GM23338 (cell line): Measurements from ENCODE around the gene GSTT2B. TPM values are rescaled to one million over a fixed set of nuclear protein-coding genes. Genes with fewer than 3 reads are reported as not detected.

Experiments
- ATAC-seq: fragments of 200-7000 bp; cut with Tn5 transposase; 3 replicates; pipeline ENCODE4 v1.9.1; 2020
- DNase-seq: peaks from one replicate; pipeline ENCODE4 v3.0.0-alpha.2; 2015; ENCODE audit warnings: low spot score
- H2AFZ ChIP-seq: fragments of 200-600 bp; sonication (generic); 2 replicates; pipeline ENCODE4 v1.8.0; 2016; ENCODE audit warnings: antibody characterized with exemption, mild to moderate bottlenecking, moderate library complexity
- H3F3A ChIP-seq: fragments of 200-600 bp; sonication (generic); replicated peaks from 2 replicates; pipeline ENCODE4 v1.8.0; 2017; ENCODE audit warnings: antibody characterized with exemption, mixed run types, low read depth
- H3K27ac ChIP-seq: fragments of 200-600 bp; sonication (generic); 2 replicates; pipeline ENCODE4 v1.6.1; 2016; ENCODE audit warnings: low read depth
- H3K27me3 ChIP-seq: fragments of 200-600 bp; sonication (generic); 2 replicates; pipeline ENCODE4 v1.8.0; 2016; ENCODE audit warnings: mild to moderate bottlenecking, mixed run types, moderate library complexity; ENCODE audit not compliant: insufficient read depth
- H3K36me3 ChIP-seq: fragments of 200-600 bp; sonication (generic); 2 replicates; pipeline ENCODE4 v1.8.0; 2016; ENCODE audit warnings: mild to moderate bottlenecking; ENCODE audit not compliant: insufficient read depth
- H3K4me1 ChIP-seq: fragments of 200-600 bp; sonication (generic); 2 replicates; pipeline ENCODE4 v1.8.0; 2016; ENCODE audit warnings: mild to moderate bottlenecking, moderate library complexity; ENCODE audit not compliant: insufficient read depth
- H3K4me2 ChIP-seq: fragments of 200-600 bp; sonication (generic); 2 replicates; pipeline ENCODE4 v1.7.1; 2017; ENCODE audit warnings: mixed run types
- H3K4me3 ChIP-seq: fragments of 200-600 bp; sonication (generic); 2 replicates; pipeline ENCODE4 v1.6.1; 2016; ENCODE audit warnings: mixed run types
- H3K79me2 ChIP-seq: fragments of 200-600 bp; sonication (generic); replicated peaks from 2 replicates; pipeline ENCODE4 v1.8.0; 2017; ENCODE audit warnings: mild to moderate bottlenecking; ENCODE audit not compliant: insufficient read depth
- H3K9me2 ChIP-seq: fragments of 200-600 bp; sonication (generic); 2 replicates; pipeline ENCODE4 v1.8.0; 2017; ENCODE audit not compliant: insufficient read depth
- H4K20me1 ChIP-seq: fragments of 200-600 bp; sonication (generic); replicated peaks from 2 replicates; pipeline ENCODE4 v1.8.0; 2017; ENCODE audit warnings: mild to moderate bottlenecking; ENCODE audit not compliant: insufficient read depth
- H3K27ac Mint-ChIP-seq: 2 replicates; pipeline ENCODE4 v1.8.0; 2020; ENCODE audit warnings: inconsistent platforms, mild to moderate bottlenecking, moderate library complexity, mixed read lengths
- H3K27me3 Mint-ChIP-seq: 3 replicates; pipeline ENCODE4 v1.8.0; 2022; ENCODE audit warnings: low read depth, mild to moderate bottlenecking, moderate library complexity, mixed read lengths, inconsistent platforms; ENCODE audit not compliant: insufficient read depth, poor library complexity
- H3K36me3 Mint-ChIP-seq: 3 replicates; pipeline ENCODE4 v1.8.0; 2021; ENCODE audit warnings: low read depth, mild to moderate bottlenecking, inconsistent platforms, moderate library complexity, mixed read lengths
- H3K4me1 Mint-ChIP-seq: 3 replicates; pipeline ENCODE4 v1.8.0; 2020; ENCODE audit warnings: mild to moderate bottlenecking, inconsistent platforms, mixed read lengths
- H3K4me3 Mint-ChIP-seq: 3 replicates; pipeline ENCODE4 v1.8.0; 2021; ENCODE audit warnings: moderate library complexity, mild to moderate bottlenecking, inconsistent platforms, mixed read lengths
- H3K9me3 Mint-ChIP-seq: 3 replicates; pipeline ENCODE4 v1.8.0; 2020; ENCODE audit warnings: moderate library complexity, mild to moderate bottlenecking, inconsistent platforms, mixed read lengths
- CREB1 ChIP-seq: fragments of 250-450 bp; sonication (Bioruptor Pico); IDR thresholded peaks from 2 replicates; pipeline ENCODE4 v1.5.0; 2020; ENCODE audit warnings: low read depth, mild to moderate bottlenecking, moderate library complexity
- CTCF ChIP-seq, 2 experiments: fragments of 200-600 bp in 1 of 2; sonication (generic) in 1 of 2; conservative IDR thresholded peaks; 2 replicates each; pipeline versions ENCODE4 v1.5.1 to v1.6.1; 2016 to 2017; ENCODE audit warnings: antibody characterized with exemption in 2 of 2, low read depth in 2 of 2, mild to moderate bottlenecking in 2 of 2, moderate library complexity in 1 of 2
- ETS1 ChIP-seq: IDR thresholded peaks from 2 replicates; pipeline ENCODE4 v1.6.1; 2016; ENCODE audit warnings: antibody characterized with exemption
- EZH2 ChIP-seq: fragments of 200-600 bp; sonication (generic); IDR thresholded peaks from one replicate; pipeline ENCODE4 v1.8.0; 2017; ENCODE audit warnings: antibody characterized with exemption, mild to moderate bottlenecking, low read depth; ENCODE audit not compliant: unreplicated experiment
- EZH2phosphoT487 ChIP-seq: fragments of 200-600 bp; sonication (generic); IDR thresholded peaks from one replicate; pipeline ENCODE4 v1.8.1; 2018; ENCODE audit warnings: antibody characterized with exemption; ENCODE audit not compliant: unreplicated experiment
- JUNB ChIP-seq: IDR thresholded peaks from one replicate; pipeline ENCODE4 v1.6.1; 2016; ENCODE audit warnings: antibody characterized with exemption; ENCODE audit not compliant: unreplicated experiment
- NANOG ChIP-seq: IDR thresholded peaks from 2 replicates; pipeline ENCODE4 v1.6.1; 2016; ENCODE audit warnings: antibody characterized with exemption, borderline replicate concordance
- POLR2AphosphoS5 ChIP-seq: IDR thresholded peaks from 2 replicates; pipeline ENCODE4 v1.6.1; 2016; ENCODE audit warnings: antibody characterized with exemption, low read depth
- STAT1 ChIP-seq: IDR thresholded peaks from one replicate; pipeline ENCODE4 v1.6.1; 2016; ENCODE audit warnings: antibody characterized with exemption; ENCODE audit not compliant: unreplicated experiment
- ZNF114 ChIP-seq: fragments of 250-450 bp; sonication (Bioruptor Pico); IDR thresholded peaks from 2 replicates; pipeline ENCODE4 v1.5.0; 2020; ENCODE audit warnings: mild to moderate bottlenecking, moderate library complexity
- ZNF331 ChIP-seq: fragments of 250-450 bp; sonication (Bioruptor Pico); IDR thresholded peaks from 2 replicates; pipeline ENCODE4 v1.5.0; 2020; ENCODE audit warnings: low read depth, mild to moderate bottlenecking, moderate library complexity
- ZNF462 ChIP-seq: fragments of 250-450 bp; sonication (Bioruptor Pico); IDR thresholded peaks from 2 replicates; pipeline ENCODE4 v1.5.0; 2020; ENCODE audit warnings: mild to moderate bottlenecking, moderate library complexity
- polyA plus RNA-seq: library from polyadenylated mRNA; unstranded; fragments of >200 nt; fragmentation: Nextera tagmentation; extraction: Ambion mirVana; gene quantifications from 2 replicates; pipeline ENCODE4 v1.2.1, GENCODE V29; 2016
- total RNA-seq: library from RNA; depleted of rRNA; stranded (reverse); fragments of >200 nt; shearing (Covaris generic); gene quantifications from 2 replicates; pipeline ENCODE4 v1.2.3, GENCODE V29; 2014
- TF ChIP-seq, protein P1 (sequence below): IDR thresholded peaks from one replicate; pipeline ENCODE4 v1.6.1; 2018; ENCODE audit warnings: antibody characterized with exemption; ENCODE audit not compliant: unreplicated experiment

The GSTT2B gene
- total and polyA plus RNA-seq, 2 experiments from 2014 or later, result 5.7 to 17.2 TPM

GRCh38 chr22:24008022-24008283, 47.0 kb upstream of the GSTT2B start:
- no peak overlapping the region for H2AFZ ChIP-seq
- no peaks in the 10 kb centered on the region for H4K20me1 ChIP-seq
- H3K27me3 ChIP-seq, result no peaks in the 10 kb centered on the region
- Mint-ChIP-seq H3K27ac (no peak overlapping the region), H3K27me3 (peaks cover 15% of the 10 kb centered on the region), H3K36me3 (peaks cover 6% of the 10 kb centered on the region; the same call in 1 of the 3 replicates), H3K4me3 (no peak overlapping the region), H3K4me1 (peaks cover 4% of the 10 kb centered on the region), H3K9me3 (peaks cover 11% of the 10 kb centered on the region)
- H3K27ac ChIP-seq, result no peak overlapping the region
- TF ChIP-seq EZH2phosphoT487 (no peak), POLR2AphosphoS5 (no peak), CTCF (conservative IDR thresholded peaks at IDR 0.05; ENCODE audit: low read depth in 2 of 2) (no peak), NANOG (no peak), CREB1 (CRISPR knock-in tag) (no peak), ZNF331 (CRISPR knock-in tag) (no peak), STAT1 (no peak), EZH2 (no peak), ZNF114 (no peak), ETS1 (no peak), ZNF462 (CRISPR knock-in tag) (no peak), JUNB (no peak)
- TF ChIP-seq, protein P1, sequence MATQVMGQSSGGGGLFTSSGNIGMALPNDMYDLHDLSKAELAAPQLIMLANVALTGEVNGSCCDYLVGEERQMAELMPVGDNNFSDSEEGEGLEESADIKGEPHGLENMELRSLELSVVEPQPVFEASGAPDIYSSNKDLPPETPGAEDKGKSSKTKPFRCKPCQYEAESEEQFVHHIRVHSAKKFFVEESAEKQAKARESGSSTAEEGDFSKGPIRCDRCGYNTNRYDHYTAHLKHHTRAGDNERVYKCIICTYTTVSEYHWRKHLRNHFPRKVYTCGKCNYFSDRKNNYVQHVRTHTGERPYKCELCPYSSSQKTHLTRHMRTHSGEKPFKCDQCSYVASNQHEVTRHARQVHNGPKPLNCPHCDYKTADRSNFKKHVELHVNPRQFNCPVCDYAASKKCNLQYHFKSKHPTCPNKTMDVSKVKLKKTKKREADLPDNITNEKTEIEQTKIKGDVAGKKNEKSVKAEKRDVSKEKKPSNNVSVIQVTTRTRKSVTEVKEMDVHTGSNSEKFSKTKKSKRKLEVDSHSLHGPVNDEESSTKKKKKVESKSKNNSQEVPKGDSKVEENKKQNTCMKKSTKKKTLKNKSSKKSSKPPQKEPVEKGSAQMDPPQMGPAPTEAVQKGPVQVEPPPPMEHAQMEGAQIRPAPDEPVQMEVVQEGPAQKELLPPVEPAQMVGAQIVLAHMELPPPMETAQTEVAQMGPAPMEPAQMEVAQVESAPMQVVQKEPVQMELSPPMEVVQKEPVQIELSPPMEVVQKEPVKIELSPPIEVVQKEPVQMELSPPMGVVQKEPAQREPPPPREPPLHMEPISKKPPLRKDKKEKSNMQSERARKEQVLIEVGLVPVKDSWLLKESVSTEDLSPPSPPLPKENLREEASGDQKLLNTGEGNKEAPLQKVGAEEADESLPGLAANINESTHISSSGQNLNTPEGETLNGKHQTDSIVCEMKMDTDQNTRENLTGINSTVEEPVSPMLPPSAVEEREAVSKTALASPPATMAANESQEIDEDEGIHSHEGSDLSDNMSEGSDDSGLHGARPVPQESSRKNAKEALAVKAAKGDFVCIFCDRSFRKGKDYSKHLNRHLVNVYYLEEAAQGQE, result no peak
- H3K9me2 ChIP-seq, result no peaks in the 10 kb centered on the region
- ATAC-seq (no peak), DNase-seq (no peak)
- H3K4me2 ChIP-seq, result no peak overlapping the region
- peaks cover 16% of the 10 kb centered on the region for H3K79me2 ChIP-seq
- 0 out of 2 replicates have a peak, but pooled peaks cover 7% of the 10 kb centered on the region for H3F3A ChIP-seq
- no peak overlapping the region for H3K4me3 ChIP-seq
- H3K4me1 ChIP-seq, result peaks cover 5% of the 10 kb centered on the region; the same call in 1 of the 2 replicates
- H3K36me3 ChIP-seq, result no peaks in the 10 kb centered on the region
